ENCODE data around the gene UBE2Z.

The UBE2Z gene

DNA sequence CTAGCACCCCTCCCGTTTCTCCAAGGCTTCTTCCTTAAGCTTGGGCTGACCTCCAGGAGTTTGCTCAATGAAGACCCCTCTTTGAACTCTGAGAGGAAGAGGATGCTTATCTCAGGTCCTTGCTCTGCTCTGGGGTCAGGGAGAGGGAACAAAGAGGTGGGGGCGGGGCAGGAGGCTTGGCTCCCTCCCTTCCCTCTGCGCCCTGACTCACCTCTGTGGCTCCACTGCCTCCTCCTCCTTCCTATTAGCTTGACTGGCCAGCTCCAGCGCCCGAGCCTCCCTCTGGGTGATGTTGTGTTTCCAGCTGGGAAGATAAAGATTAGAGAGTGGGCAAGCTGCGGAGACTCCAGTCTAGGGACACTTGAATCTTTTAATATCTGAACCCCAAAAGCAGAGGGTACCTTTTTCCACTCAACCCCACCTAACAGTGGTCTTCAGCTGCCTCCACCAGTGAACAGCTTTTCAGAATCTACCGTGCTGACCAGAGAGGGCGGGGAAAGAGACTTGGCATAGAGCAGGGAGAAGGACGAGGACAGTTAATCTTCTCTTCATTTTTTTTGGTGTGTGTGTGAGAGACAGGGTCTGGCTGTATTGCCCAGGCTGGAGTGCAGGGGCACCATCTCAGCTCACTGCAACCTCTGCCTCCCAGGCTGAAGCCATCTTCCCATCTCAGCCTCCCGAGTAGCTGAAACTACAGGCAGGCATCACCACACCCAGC is 53.5 kb downstream of the UBE2Z start:
- no peak for DNase-seq

DNA sequence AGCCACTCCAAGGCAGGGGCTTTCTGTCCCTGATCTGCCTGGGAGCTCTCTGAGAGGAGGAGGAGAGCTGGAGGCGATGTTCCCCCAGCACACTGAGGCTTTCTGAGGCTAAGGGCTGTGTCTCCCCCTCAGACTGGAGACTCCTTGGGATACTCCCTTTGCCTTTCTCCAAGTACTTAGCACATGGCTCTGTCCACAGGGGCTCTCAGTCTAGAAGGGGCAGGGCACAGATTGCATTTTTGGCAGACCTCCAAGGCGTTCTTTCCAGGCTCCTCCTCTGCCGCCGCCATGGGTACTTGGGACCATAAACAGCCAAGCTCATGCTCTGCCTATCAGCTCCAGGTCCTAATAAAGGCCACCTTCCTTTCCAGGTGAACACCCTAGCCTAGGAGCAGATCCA is 62.0 kb downstream of the UBE2Z start:
- DNase-seq, result peak; percentile 79

DNA sequence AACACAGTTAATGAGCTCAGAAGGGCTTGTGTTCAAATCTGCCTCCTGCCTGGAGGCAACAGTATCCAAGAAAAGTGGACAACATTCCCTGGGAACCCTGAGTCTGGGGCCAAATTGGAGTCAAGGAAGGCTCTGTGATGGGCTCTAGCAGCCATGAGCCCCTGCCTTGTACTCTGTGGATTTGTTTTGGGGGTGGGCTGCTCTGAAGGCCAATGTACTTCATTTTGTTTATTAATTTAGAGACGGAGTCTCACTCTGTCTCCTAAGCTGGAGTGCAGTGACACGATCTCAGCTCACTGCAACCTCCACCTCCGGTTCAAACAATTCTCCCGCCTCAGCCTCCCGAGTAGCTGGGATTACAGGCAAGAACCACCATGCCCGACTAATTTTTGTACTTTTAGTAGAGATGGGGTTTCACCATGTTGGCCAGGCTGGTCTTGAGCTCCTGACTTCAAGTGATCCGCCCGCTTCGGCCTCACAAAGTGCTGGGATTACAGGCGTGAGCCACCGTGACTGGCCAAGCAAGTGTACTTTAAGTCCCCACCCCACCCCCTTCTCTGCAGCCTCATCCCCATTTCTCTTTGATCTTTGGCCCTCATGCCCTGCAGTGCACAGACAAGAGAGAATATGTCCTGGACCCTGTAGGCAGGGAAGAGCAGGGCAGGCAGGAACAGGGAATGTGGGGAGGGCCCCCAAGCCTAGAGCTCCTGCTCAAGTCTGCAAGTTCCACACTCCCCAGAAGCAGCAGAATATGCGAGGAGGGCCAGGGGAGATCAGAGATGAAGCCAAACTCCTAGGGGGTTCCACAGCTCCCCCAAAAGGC is 62.9 kb downstream of the UBE2Z start:
- DNase-seq, result no peak

DNA sequence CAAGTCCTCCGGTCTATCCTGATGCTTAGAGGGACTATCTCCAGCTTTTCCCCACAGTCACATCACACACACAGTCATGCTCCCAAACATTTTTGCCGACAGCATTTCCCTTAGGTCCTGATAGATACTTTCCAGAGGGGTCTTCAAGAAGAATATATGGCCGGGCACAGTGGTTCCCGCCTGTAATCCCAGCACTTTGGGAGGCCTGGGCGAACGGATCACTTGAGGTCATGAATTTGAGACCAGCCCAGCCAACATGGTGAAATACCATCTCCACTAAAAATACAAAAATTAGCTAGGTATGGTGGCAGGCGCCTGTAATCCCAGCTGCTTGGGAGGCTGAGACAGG is 64.5 kb downstream of the UBE2Z start:
- DNase-seq, result no peak

DNA sequence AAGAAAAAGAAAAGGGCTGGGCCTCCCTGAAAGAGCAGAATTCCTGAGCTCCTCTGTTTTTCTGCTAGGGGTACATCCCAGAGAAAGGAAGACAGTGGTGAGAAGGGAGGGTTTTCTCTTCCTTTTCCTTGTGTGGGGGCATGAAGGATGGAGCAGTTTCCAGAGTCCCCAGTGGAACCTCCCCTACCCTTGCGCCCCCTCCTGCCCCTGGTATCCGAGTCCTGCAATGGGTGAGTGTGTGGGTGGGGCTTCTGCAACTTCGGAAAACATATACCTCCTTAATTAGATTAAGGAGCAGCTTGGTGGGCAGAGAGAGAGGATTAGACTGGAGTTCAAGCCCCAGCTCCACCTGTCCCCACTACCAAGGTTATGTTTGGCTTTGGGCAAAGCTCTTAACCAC is 65.6 kb downstream of the UBE2Z start:
- DNase-seq, result no peak
